ENCODE results near the gene SDK2. TPM values are rescaled to one million over a fixed set of nuclear protein-coding genes. Genes with fewer than 3 reads are reported as not detected.

The SDK2 gene
- total RNA-seq, 1 donor from 2014 or later, result 31.2 TPM

DNA sequence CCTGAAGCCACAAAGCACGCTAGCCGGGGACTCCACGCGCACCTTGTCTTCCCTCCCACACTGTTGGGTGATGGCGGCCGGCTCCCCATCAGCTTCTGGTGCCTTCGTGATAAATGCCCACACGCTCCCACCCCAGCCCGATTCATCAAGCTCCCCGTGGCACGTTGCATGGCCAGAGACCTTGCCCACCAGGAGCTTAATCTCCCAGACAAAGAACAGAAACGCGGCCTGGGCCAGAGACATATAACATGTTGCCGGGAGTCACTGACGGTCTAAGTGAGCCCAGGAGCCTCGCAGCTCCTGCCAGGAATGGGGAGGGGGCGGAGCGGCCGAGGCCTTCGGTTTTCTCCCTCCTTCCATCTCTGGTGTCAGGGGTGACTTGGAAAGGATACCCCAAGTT lies 93.1 kb downstream of the SDK2 start:
- TF ChIP-seq, protein P1, sequence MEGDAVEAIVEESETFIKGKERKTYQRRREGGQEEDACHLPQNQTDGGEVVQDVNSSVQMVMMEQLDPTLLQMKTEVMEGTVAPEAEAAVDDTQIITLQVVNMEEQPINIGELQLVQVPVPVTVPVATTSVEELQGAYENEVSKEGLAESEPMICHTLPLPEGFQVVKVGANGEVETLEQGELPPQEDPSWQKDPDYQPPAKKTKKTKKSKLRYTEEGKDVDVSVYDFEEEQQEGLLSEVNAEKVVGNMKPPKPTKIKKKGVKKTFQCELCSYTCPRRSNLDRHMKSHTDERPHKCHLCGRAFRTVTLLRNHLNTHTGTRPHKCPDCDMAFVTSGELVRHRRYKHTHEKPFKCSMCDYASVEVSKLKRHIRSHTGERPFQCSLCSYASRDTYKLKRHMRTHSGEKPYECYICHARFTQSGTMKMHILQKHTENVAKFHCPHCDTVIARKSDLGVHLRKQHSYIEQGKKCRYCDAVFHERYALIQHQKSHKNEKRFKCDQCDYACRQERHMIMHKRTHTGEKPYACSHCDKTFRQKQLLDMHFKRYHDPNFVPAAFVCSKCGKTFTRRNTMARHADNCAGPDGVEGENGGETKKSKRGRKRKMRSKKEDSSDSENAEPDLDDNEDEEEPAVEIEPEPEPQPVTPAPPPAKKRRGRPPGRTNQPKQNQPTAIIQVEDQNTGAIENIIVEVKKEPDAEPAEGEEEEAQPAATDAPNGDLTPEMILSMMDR (conservative IDR thresholded peaks at IDR 0.05), result no peak
- Mint-ChIP-seq H3K9me3 (no peaks in the 10 kb centered on the region), H3K27ac (ENCODE audit: unreplicated experiment) (no peak overlapping the region), H3K36me3 (ENCODE audit: low read depth) (no peaks in the 10 kb centered on the region), H3K4me1 (peaks cover 50% of the 10 kb centered on the region), H3K27me3 (ENCODE audit: low read depth) (no peaks in the 10 kb centered on the region), H3K4me3 (no peak overlapping the region)
- no peak for DNase-seq (ENCODE audit: low read depth, low spot score)

- DNase-seq (ENCODE audit: low read depth, low spot score), result no peak
- Mint-ChIP-seq H3K36me3 (ENCODE audit: low read depth) (no peaks in the 10 kb centered on the region), H3K27me3 (ENCODE audit: low read depth) (no peaks in the 10 kb centered on the region), H3K9me3 (no peaks in the 10 kb centered on the region), H3K4me3 (no peak overlapping the region), H3K4me1 (peaks cover 46% of the 10 kb centered on the region), H3K27ac (ENCODE audit: unreplicated experiment) (peak overlapping the region; percentile 75)
- TF ChIP-seq, protein P1 (conservative IDR thresholded peaks at IDR 0.05), result no peak
These were observed 93.7 kb downstream of the SDK2 start for GRCh38 chr17:73550556-73550955.

DNA sequence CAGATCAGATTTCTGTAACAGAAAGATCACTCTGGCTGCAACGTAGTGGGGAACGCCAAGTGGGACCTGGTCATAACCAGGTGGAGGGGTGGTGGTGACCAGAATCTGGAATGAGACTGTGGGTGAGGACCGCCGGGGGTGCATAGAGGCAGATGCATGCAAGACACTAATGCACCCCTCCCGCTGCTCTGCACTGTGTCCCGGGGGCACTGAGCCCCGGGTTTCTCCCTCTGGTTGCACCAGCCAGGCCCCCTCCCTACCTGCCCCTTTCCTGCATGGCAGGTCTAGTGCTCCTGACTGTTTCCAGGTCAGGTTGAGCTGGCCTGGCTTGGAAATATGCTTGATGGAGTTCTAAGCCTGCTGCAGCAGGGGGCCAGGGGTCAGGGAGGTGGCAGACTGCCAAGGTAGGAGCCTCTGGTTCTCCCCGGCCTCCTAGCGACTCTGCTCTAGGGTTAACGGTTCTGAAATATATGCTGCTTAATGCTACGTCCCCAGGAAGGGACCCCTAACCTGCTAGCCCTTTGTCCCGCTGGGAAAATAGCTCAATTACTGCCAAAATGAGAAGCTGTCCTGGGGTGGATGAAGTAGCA lies 94.3 kb downstream of the SDK2 start:
- Mint-ChIP-seq H3K27ac (ENCODE audit: unreplicated experiment) (no peak overlapping the region), H3K27me3 (ENCODE audit: low read depth) (no peaks in the 10 kb centered on the region), H3K36me3 (ENCODE audit: low read depth) (no peaks in the 10 kb centered on the region), H3K4me3 (no peak overlapping the region), H3K9me3 (no peaks in the 10 kb centered on the region), H3K4me1 (peaks cover 49% of the 10 kb centered on the region)
- TF ChIP-seq, protein P1 (conservative IDR thresholded peaks at IDR 0.05), result no peak
- no peak for DNase-seq (ENCODE audit: low read depth, low spot score)

GRCh38 chr17:73548620-73549311 lies 95.5 kb downstream of the SDK2 start:
- H3K4me1 Mint-ChIP-seq, result peaks cover 53% of the 10 kb centered on the region
- H3K4me3 Mint-ChIP-seq, result no peak overlapping the region
- H3K27ac Mint-ChIP-seq (ENCODE audit: unreplicated experiment), result no peak overlapping the region
- no peak for DNase-seq (ENCODE audit: low read depth, low spot score)
- no peaks in the 10 kb centered on the region for H3K36me3 Mint-ChIP-seq (ENCODE audit: low read depth)
- TF ChIP-seq, protein P1 (conservative IDR thresholded peaks at IDR 0.05), result no peak
- no peaks in the 10 kb centered on the region for H3K27me3 Mint-ChIP-seq (ENCODE audit: low read depth)
- no peaks in the 10 kb centered on the region for H3K9me3 Mint-ChIP-seq

GRCh38 chr17:73547790-73548189 lies 96.5 kb downstream of the SDK2 start:
- Mint-ChIP-seq H3K9me3 (no peaks in the 10 kb centered on the region), H3K27ac (ENCODE audit: unreplicated experiment) (no peak overlapping the region), H3K4me1 (peaks cover 57% of the 10 kb centered on the region), H3K36me3 (ENCODE audit: low read depth) (no peaks in the 10 kb centered on the region), H3K4me3 (no peak overlapping the region), H3K27me3 (ENCODE audit: low read depth) (no peaks in the 10 kb centered on the region)
- TF ChIP-seq, protein P1 (conservative IDR thresholded peaks at IDR 0.05), result no peak
- no peak for DNase-seq (ENCODE audit: low read depth, low spot score)
